ENCODE data around the gene TRPC4. TPM values are rescaled to one million over a fixed set of nuclear protein-coding genes. Genes with fewer than 3 reads are reported as not detected.

TRPC4 gene
- total RNA-seq, 1 experiment from 2014 or later: 8.0 TPM

- H3K4me1 Mint-ChIP-seq: no peaks in the 10 kb centered on the region
- H3K9me3 Mint-ChIP-seq: peaks cover 38% of the 10 kb centered on the region
- ATAC-seq (no peak), DNase-seq (ENCODE audit: low spot score) (no peak)
- H3K36me3 Mint-ChIP-seq: peaks cover 19% of the 10 kb centered on the region
- H3K4me3 Mint-ChIP-seq: no peak overlapping the region
- no peaks in the 10 kb centered on the region for H3K27me3 Mint-ChIP-seq (ENCODE audit: low read depth)
- TF ChIP-seq KAT7 (CRISPR knock-in tag; IDR thresholded peaks at IDR 0.05; ENCODE audit: borderline replicate concordance) (no peak), MAX (CRISPR knock-in tag; IDR thresholded peaks at IDR 0.05) (no peak), RELA (CRISPR knock-in tag; IDR thresholded peaks at IDR 0.05; ENCODE audit: borderline replicate concordance) (no peak), HMGXB4 (CRISPR knock-in tag; IDR thresholded peaks at IDR 0.05) (no peak), FOXK1 (CRISPR knock-in tag; IDR thresholded peaks at IDR 0.05) (no peak), EMX1 (CRISPR knock-in tag; IDR thresholded peaks at IDR 0.05) (no peak), NR1H2 (CRISPR knock-in tag; IDR thresholded peaks at IDR 0.05) (no peak), IRF2 (CRISPR knock-in tag; IDR thresholded peaks at IDR 0.05; ENCODE audit: borderline replicate concordance, low read depth) (no peak), CREB1 (CRISPR knock-in tag; IDR thresholded peaks at IDR 0.05) (no peak), E2F4 (CRISPR knock-in tag; IDR thresholded peaks at IDR 0.05; ENCODE audit: borderline replicate concordance, low read depth) (no peak), ZMAT4 (CRISPR knock-in tag; IDR thresholded peaks at IDR 0.05) (no peak)
- H3K27ac Mint-ChIP-seq: no peak overlapping the region
- CTCF ChIA-PET: no interaction called here
- POLR2A ChIA-PET: no interaction called here
Measured at GRCh38 chr13:37811441-37811840, 58.1 kb downstream of the TRPC4 start.

- POLR2A ChIA-PET: no interaction called here
- CTCF ChIA-PET: interaction anchor here (1.0 kb wide), 1 partner anchor 63 kb away, joined by 3 read pairs; the partner anchor contains the start of gene TRPC4
- H3K27me3 Mint-ChIP-seq (ENCODE audit: low read depth): no peaks in the 10 kb centered on the region
- no peak overlapping the region for H3K4me3 Mint-ChIP-seq
- no peaks in the 10 kb centered on the region for H3K36me3 Mint-ChIP-seq
- no peaks in the 10 kb centered on the region for H3K9me3 Mint-ChIP-seq
- DNase-seq (ENCODE audit: low spot score): no peak
- no peak overlapping the region for H3K27ac Mint-ChIP-seq
- ATAC-seq: peak; percentile 66; the same call in 1 of the 2 replicates
- no peaks in the 10 kb centered on the region for H3K4me1 Mint-ChIP-seq
- TF ChIP-seq AR (CRISPR knock-in tag; IDR thresholded peaks at IDR 0.05): no peak
- no peak for TF ChIP-seq ZNF532 (CRISPR knock-in tag; IDR thresholded peaks at IDR 0.05; ENCODE audit: borderline replicate concordance)
- no peak for TF ChIP-seq ZNF671 (CRISPR knock-in tag; IDR thresholded peaks at IDR 0.05)
- TF ChIP-seq EMX1 (CRISPR knock-in tag; IDR thresholded peaks at IDR 0.05): no peak
- no peak for TF ChIP-seq ATF1 (CRISPR knock-in tag; IDR thresholded peaks at IDR 0.05)
- no peak for TF ChIP-seq MAX (CRISPR knock-in tag; IDR thresholded peaks at IDR 0.05)
- TF ChIP-seq RELA (CRISPR knock-in tag; IDR thresholded peaks at IDR 0.05; ENCODE audit: borderline replicate concordance): no peak
- no peak for TF ChIP-seq CDX4 (CRISPR knock-in tag; IDR thresholded peaks at IDR 0.05; ENCODE audit: borderline replicate concordance)
- no peak for TF ChIP-seq NFE2L1 (CRISPR knock-in tag; IDR thresholded peaks at IDR 0.05)
- TF ChIP-seq ZSCAN18 (CRISPR knock-in tag; IDR thresholded peaks at IDR 0.05): no peak
- TF ChIP-seq ZNF232 (CRISPR knock-in tag; IDR thresholded peaks at IDR 0.05): no peak
- TF ChIP-seq TEAD1 (CRISPR knock-in tag; IDR thresholded peaks at IDR 0.05): no peak
- no peak for TF ChIP-seq ESRRA (CRISPR knock-in tag; IDR thresholded peaks at IDR 0.05; ENCODE audit: borderline replicate concordance)
- TF ChIP-seq ZMAT4 (CRISPR knock-in tag; IDR thresholded peaks at IDR 0.05): no peak
Measured at GRCh38 chr13:37806666-37807065, 62.9 kb downstream of the TRPC4 start.

All from WTC11 (cell line).